ENCODE results near the gene TCP11L2. TPM values are rescaled to one million over a fixed set of nuclear protein-coding genes. Genes with fewer than 3 reads are reported as not detected.

The TCP11L2 gene
- total RNA-seq, 4 donors from 2014 or later = 8.0 to 47.8 (median 41.7) TPM

- no peak for DNase-seq
- Histone ChIP-seq H3K27ac (peak overlapping the region in 1 of 4 donors; percentile 4), H3K9me3 (no peaks in the 10 kb centered on the region), H3K4me1 (peaks cover 0 to 22% (median 11%) of the 10 kb centered on the region in 4 donors), H3K36me3 (no peaks in the 10 kb centered on the region), H3K4me3 (no peak overlapping the region), H3K27me3 (no peaks in the 10 kb centered on the region)
- TF ChIP-seq CTCF (IDR thresholded peaks at IDR 0.05) = no peak
- no peak for TF ChIP-seq POLR2A (IDR thresholded peaks at IDR 0.05)
- no peak for TF ChIP-seq EP300 (IDR thresholded peaks at IDR 0.05; ENCODE audit: low read depth)
- TF ChIP-seq POLR2AphosphoS5 (IDR thresholded peaks at IDR 0.05) = no peak
- 94 to 100% methylated on average over 1 of the region's 1 CpG for WGBS, 2 donors (ENCODE audit: low coverage in 1 of 2)
- in situ Hi-C loops (cut with MboI; ENCODE audit: low pct_ligation_motif_present in 1 of 4, low pct_unique_long_range_greater_than_20kb in 1 of 4, low sequenced_read_pairs in 3 of 4) (no loop called here), intact Hi-C loops (cut with DNase I; ENCODE audit: low total_unique reads) (no loop called here)
Measured at GRCh38 chr12:106288101-106288493, 14.4 kb upstream of the TCP11L2 start.

- no peak for DNase-seq
- Histone ChIP-seq H3K36me3 (no peaks in the 10 kb centered on the region), H3K4me1 (peaks cover 0 to 22% (median 11%) of the 10 kb centered on the region in 4 donors), H3K27me3 (no peaks in the 10 kb centered on the region), H3K27ac (peak overlapping the region in 1 of 4 donors; percentile 4), H3K4me3 (no peak overlapping the region), H3K9me3 (no peaks in the 10 kb centered on the region)
- TF ChIP-seq POLR2AphosphoS5 (IDR thresholded peaks at IDR 0.05) (peak in 1 of 3 donors; percentile 20), EP300 (IDR thresholded peaks at IDR 0.05; ENCODE audit: low read depth) (no peak), CTCF (IDR thresholded peaks at IDR 0.05) (no peak), POLR2A (IDR thresholded peaks at IDR 0.05) (no peak)
- in situ Hi-C loops (cut with MboI; ENCODE audit: low pct_ligation_motif_present in 1 of 4, low pct_unique_long_range_greater_than_20kb in 1 of 4, low sequenced_read_pairs in 3 of 4) (no loop called here), intact Hi-C loops (cut with DNase I; ENCODE audit: low total_unique reads) (no loop called here)
- WGBS, 2 donors (ENCODE audit: low coverage in 1 of 2) = 47 to 62% methylated on average over 7 to 9 of the region's 9 CpGs
Measured at GRCh38 chr12:106288494-106289195, 13.9 kb upstream of the TCP11L2 start.

- no peaks in the 10 kb centered on the region for H3K27me3 ChIP-seq
- TF ChIP-seq POLR2AphosphoS5 (IDR thresholded peaks at IDR 0.05) (no peak), EP300 (IDR thresholded peaks at IDR 0.05; ENCODE audit: low read depth) (no peak), POLR2A (IDR thresholded peaks at IDR 0.05) (no peak), CTCF (IDR thresholded peaks at IDR 0.05) (no peak)
- intact Hi-C loops (cut with DNase I; ENCODE audit: low total_unique reads) (no loop called here), in situ Hi-C loops (cut with MboI; ENCODE audit: low pct_ligation_motif_present in 1 of 4, low pct_unique_long_range_greater_than_20kb in 1 of 4, low sequenced_read_pairs in 3 of 4) (no loop called here)
- no peak overlapping the region for H3K4me3 ChIP-seq
- DNase-seq = no peak
- WGBS, 2 donors (ENCODE audit: low coverage in 1 of 2) = 100% methylated on average over 1 of the region's 1 CpG
- peaks cover 0 to 22% (median 11%) of the 10 kb centered on the region in 4 donors for H3K4me1 ChIP-seq
- H3K27ac ChIP-seq = peak overlapping the region in 1 of 4 donors; percentile 4
- no peaks in the 10 kb centered on the region for H3K36me3 ChIP-seq
- H3K9me3 ChIP-seq = no peaks in the 10 kb centered on the region
Measured at GRCh38 chr12:106289196-106289681, 13.3 kb upstream of the TCP11L2 start.

- peaks cover 0 to 22% (median 11%) of the 10 kb centered on the region in 4 donors for H3K4me1 ChIP-seq
- intact Hi-C loops (cut with DNase I; ENCODE audit: low total_unique reads) (no loop called here), in situ Hi-C loops (cut with MboI; ENCODE audit: low pct_ligation_motif_present in 1 of 4, low pct_unique_long_range_greater_than_20kb in 1 of 4, low sequenced_read_pairs in 3 of 4) (loop anchor here in 1 of 4 donors (10.0 kb wide), 1 partner anchor 46 kb away; the partner anchor contains the start of gene CKAP4)
- 68% methylated on average over 2 of the region's 2 CpGs; no CpG with 5 or more reads in 1 of the 2 donors for WGBS, 2 donors (ENCODE audit: low coverage in 1 of 2)
- H3K27me3 ChIP-seq = no peaks in the 10 kb centered on the region
- H3K36me3 ChIP-seq = no peaks in the 10 kb centered on the region
- H3K9me3 ChIP-seq = no peaks in the 10 kb centered on the region
- no peak for DNase-seq
- H3K27ac ChIP-seq = peak overlapping the region in 2 of 4 donors; percentile 58
- TF ChIP-seq CTCF (IDR thresholded peaks at IDR 0.05) (no peak), POLR2AphosphoS5 (IDR thresholded peaks at IDR 0.05) (no peak), POLR2A (IDR thresholded peaks at IDR 0.05) (no peak), EP300 (IDR thresholded peaks at IDR 0.05; ENCODE audit: low read depth) (no peak)
- H3K4me3 ChIP-seq = no peak overlapping the region
Measured at GRCh38 chr12:106290666-106291065, 11.9 kb upstream of the TCP11L2 start.

All from transverse colon (tissue), 4 donors.